WERI-Rb-1 (cell line): ENCODE measurements around the gene STRN3.

Experiments used
- DNase-seq: peaks from one replicate; pipeline ENCODE4 v3.0.0-alpha.2; 2020
- H3K27ac ChIP-seq: fragments of 250-450 bp; sonication (Bioruptor Pico); 2 replicates; pipeline ENCODE4 v1.5.1; 2020; ENCODE audit warnings: mild to moderate bottlenecking, moderate library complexity
- H3K27me3 ChIP-seq: fragments of 250-450 bp; sonication (Bioruptor Pico); 2 replicates; pipeline ENCODE4 v1.5.1; 2021; ENCODE audit warnings: mild to moderate bottlenecking, low read depth, moderate library complexity; ENCODE audit not compliant: insufficient read depth, severe bottlenecking
- H3K36me3 ChIP-seq: fragments of 250-450 bp; sonication (Bioruptor Pico); 2 replicates; pipeline ENCODE4 v1.5.1; 2020; ENCODE audit warnings: mild to moderate bottlenecking, moderate library complexity
- H3K4me3 ChIP-seq: 2 replicates; pipeline ENCODE4 v1.5.1; 2011; ENCODE audit warnings: low read depth, mild to moderate bottlenecking, control low read depth, low read length
- H3K9me3 ChIP-seq: fragments of 250-450 bp; sonication (Bioruptor Pico); 2 replicates; pipeline ENCODE4 v1.5.1; 2021; ENCODE audit warnings: mild to moderate bottlenecking, moderate library complexity; ENCODE audit not compliant: severe bottlenecking
- CTCF ChIP-seq: IDR thresholded peaks from 2 replicates; pipeline ENCODE4 v1.5.1; 2011; ENCODE audit warnings: low read depth, mild to moderate bottlenecking, control low read depth, inconsistent platforms, low read length

STRN3 gene

DNA sequence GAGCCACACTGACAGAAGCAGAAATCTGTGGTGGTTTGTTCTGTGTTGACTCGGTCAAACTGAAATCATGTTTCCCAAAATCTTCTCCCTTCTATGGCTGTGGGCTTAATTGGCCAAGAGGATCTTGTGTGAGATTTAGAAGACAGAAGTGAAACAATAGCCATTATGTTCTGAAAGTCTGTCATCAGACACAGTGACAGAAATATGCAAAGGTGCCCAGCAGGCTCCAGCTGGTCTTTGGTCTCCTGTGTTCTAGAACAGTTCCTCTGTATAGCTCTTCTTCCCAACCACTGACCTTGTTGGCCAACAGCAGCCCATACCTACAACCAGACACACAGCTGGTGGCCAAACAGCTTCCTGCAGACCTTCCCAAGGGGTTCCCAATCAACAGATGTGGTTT is 176.8 kb downstream of the STRN3 start:
- H3K27me3 ChIP-seq, result no peaks in the 10 kb centered on the region
- TF ChIP-seq CTCF, result no peak
- DNase-seq, result no peak
- H3K4me3 ChIP-seq, result no peak overlapping the region
- H3K27ac ChIP-seq, result no peak overlapping the region
- no peaks in the 10 kb centered on the region for H3K36me3 ChIP-seq
- H3K9me3 ChIP-seq, result no peaks in the 10 kb centered on the region

- Histone ChIP-seq H3K27ac (no peak overlapping the region), H3K9me3 (no peaks in the 10 kb centered on the region), H3K27me3 (no peaks in the 10 kb centered on the region), H3K36me3 (no peaks in the 10 kb centered on the region), H3K4me3 (no peak overlapping the region)
- no peak for TF ChIP-seq CTCF
- DNase-seq, result no peak
Measured at GRCh38 chr14:30848449-30849240, 177.5 kb downstream of the STRN3 start.
